Esophagus muscularis mucosa (tissue), 4 donors: ENCODE results near the gene JMJD1C.

Experiments
- EP300 ChIP-seq: sonication (generic); formaldehyde crosslinking; IDR thresholded peaks from one replicate; pipeline ENCODE4 v1.6.1; 2017; ENCODE audit warnings: antibody characterized with exemption
- POLR2A ChIP-seq: fragments of 450-650 bp; IDR thresholded peaks from one replicate; pipeline ENCODE4 v1.6.1; 2017; ENCODE audit warnings: antibody characterized with exemption, moderate library complexity, mild to moderate bottlenecking, low read depth
- POLR2AphosphoS5 ChIP-seq, 2 donors: sonication (generic); formaldehyde crosslinking; IDR thresholded peaks; one replicate each; pipeline ENCODE4 v1.6.1; 2017; ENCODE audit warnings: antibody characterized with exemption in 2 of 2
- TF ChIP-seq, protein P1 (sequence below), 3 experiments: fragments of 200-600 bp in 2 of 3; fragments of 450-650 bp in 1 of 3; sonication (generic) in 2 of 3; IDR thresholded peaks; one replicate each; pipeline ENCODE4 v1.5.1; 2017 to 2019; ENCODE audit warnings: antibody characterized with exemption in 3 of 3, mild to moderate bottlenecking in 2 of 3, moderate library complexity in 1 of 3

DNA sequence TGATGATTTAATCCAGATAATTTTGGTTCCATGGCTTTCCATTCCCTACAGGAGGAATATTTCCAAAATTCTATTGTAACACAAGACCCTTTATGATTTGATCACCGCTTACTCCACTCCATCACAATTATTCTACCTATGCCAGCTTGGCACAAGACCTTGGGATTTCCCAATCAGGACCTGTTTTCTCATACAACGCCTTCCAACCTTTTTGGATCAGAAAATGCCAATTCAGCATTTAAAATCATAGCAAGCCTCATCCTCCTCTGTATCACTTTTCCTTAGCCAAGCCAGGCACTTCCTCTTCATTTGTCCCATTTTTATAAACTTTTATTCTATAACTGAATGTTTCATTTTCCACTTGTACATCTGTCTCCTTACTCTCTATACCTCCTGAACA, 100.9 kb downstream of the JMJD1C start:
- TF ChIP-seq EP300 = no peak
- TF ChIP-seq, protein P1, sequence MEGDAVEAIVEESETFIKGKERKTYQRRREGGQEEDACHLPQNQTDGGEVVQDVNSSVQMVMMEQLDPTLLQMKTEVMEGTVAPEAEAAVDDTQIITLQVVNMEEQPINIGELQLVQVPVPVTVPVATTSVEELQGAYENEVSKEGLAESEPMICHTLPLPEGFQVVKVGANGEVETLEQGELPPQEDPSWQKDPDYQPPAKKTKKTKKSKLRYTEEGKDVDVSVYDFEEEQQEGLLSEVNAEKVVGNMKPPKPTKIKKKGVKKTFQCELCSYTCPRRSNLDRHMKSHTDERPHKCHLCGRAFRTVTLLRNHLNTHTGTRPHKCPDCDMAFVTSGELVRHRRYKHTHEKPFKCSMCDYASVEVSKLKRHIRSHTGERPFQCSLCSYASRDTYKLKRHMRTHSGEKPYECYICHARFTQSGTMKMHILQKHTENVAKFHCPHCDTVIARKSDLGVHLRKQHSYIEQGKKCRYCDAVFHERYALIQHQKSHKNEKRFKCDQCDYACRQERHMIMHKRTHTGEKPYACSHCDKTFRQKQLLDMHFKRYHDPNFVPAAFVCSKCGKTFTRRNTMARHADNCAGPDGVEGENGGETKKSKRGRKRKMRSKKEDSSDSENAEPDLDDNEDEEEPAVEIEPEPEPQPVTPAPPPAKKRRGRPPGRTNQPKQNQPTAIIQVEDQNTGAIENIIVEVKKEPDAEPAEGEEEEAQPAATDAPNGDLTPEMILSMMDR (IDR thresholded peaks at IDR 0.05) = no peak
- TF ChIP-seq POLR2A = no peak
- no peak for TF ChIP-seq POLR2AphosphoS5 (IDR thresholded peaks at IDR 0.05)
